GM12878 (cell line): ENCODE results near the gene LCP1.

ENCODE experiments used
- CEBPB ChIP-seq, 2 experiments: fragments of 150-350 bp in 1 of 2; IDR thresholded peaks; 2 replicates each; pipeline ENCODE4 v1.6.1; 2012 to 2014; ENCODE audit warnings: low read depth in 2 of 2, low read length in 2 of 2, borderline replicate concordance in 1 of 2, inconsistent platforms in 1 of 2
- CTCF ChIP-seq, 3 experiments: IDR thresholded peaks in 2 of 3; conservative IDR thresholded peaks in 1 of 3; 2 replicates each; pipeline ENCODE4 v1.5.1; 2011; ENCODE audit warnings: low read depth in 3 of 3, low read length in 3 of 3, mild to moderate bottlenecking in 3 of 3, control low read depth in 2 of 3, moderate library complexity in 2 of 3, inconsistent platforms in 1 of 3, mixed read lengths in 1 of 3; ENCODE audit not compliant: control insufficient read depth in 2 of 3, insufficient read depth in 1 of 3; ENCODE audit errors: extremely low read depth in 1 of 3
- EZH2 ChIP-seq: IDR thresholded peaks from 2 replicates; pipeline ENCODE4 v1.6.1; 2012; ENCODE audit warnings: low read depth, mild to moderate bottlenecking, control low read depth, inconsistent platforms, low read length, borderline replicate concordance; ENCODE audit not compliant: control insufficient read depth
- PAX8 ChIP-seq: fragments of 450-650 bp; IDR thresholded peaks from 2 replicates; pipeline ENCODE4 v1.6.1; 2017; ENCODE audit warnings: mild to moderate bottlenecking, moderate library complexity
- RAD21 ChIP-seq: IDR thresholded peaks from 2 replicates; pipeline ENCODE4 v1.6.1; 2011; ENCODE audit warnings: mild to moderate bottlenecking, low read depth, low read length, moderate library complexity; ENCODE audit not compliant: insufficient read depth

DNA sequence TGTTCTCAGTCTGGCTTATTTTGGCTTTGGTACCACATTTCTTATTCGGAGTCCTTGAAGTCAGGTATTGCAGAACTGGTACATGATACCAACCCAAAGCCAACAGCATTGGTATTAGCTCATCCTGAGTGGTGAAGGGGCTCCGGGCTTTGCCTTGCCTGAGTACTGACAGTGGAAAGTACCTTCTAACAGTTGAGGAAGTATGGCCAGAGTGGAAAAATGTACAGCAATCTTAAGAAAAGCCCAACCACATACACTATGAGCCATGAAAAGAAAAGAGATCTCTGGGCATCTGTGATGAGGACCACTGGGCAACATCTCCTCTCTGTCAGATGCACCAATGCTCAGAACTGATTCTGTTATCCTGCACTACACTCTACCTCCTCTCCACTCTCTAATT lies 8.3 kb downstream of the LCP1 start:
- TF ChIP-seq PAX8 (no peak), EZH2 (no peak), RAD21 (no peak), CEBPB (IDR thresholded peaks at IDR 0.05; ENCODE audit: borderline replicate concordance in 1 of 2, low read depth in 2 of 2, low read length in 2 of 2) (no peak), CTCF (IDR thresholded peaks at IDR 0.05 in 2 of 3, conservative IDR thresholded peaks at IDR 0.05 in 1 of 3; ENCODE audit: control insufficient read depth in 2 of 3, extremely low read depth in 1 of 3, insufficient read depth in 1 of 3, low read depth in 3 of 3, low read length in 3 of 3) (no peak)
